ENCODE measurements around the gene ALDH16A1.

ALDH16A1 gene

DNA sequence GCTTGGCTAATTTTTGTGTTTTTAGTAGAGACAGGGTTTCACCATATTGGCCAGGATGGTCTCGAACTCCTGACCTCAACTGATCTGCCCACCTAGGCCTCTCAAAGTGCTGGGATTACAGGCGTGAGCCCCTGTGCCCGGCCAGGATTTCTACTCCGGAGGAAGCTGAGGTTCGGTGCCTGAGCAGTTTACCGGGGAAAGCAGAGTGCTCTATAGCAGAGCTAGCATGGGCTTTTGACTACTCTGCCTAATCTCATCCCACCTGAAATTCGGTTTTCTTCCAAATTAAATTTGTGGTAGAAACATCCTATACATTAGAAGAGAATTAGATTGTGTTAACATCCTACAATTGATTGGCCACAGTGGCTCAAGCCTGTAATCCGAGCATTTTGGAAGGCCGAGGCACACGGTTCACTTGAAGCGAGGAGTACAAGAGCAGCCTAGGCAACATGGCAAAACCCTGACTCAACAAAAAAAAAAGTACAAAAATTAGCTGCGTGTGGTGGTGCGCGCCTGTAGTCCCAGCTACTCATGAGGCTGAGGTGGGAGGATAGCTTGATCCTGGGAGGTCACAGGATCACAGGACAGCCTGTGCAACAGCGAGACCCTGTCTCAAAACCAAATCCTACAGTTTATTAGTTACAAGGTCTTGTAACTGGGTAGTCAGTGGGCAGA, 36.0 kb downstream of the ALDH16A1 start:
- DNase-seq (ENCODE audit: low read depth): no peak

DNA sequence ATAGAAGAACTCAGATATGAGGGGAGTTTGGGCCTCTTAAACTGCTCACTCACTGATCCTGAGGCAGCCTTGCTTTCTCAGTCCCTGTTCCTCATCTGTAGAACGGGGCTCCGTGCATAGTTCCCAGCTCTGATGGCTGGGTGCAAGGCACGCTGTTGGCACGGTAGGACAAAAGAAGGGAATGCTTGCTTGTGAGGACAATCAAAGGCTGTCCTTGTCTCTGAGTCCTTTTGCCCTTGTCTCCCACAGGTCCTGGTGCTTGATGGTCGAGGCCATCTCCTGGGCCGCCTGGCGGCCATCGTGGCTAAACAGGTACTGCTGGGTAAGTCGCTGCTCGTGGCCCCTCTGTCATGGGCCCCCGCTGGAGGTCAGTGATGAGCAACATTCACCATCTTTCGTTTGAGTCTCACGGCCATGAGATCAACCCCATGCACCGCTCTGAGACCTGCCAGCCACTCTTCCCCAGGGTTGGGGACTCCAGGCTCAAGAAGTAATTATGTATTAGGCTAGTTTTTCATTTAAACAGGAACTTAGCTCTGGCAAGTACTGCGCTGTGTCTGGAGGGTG, 36.7 kb downstream of the ALDH16A1 start:
- no peak for DNase-seq (ENCODE audit: low read depth)

DNA sequence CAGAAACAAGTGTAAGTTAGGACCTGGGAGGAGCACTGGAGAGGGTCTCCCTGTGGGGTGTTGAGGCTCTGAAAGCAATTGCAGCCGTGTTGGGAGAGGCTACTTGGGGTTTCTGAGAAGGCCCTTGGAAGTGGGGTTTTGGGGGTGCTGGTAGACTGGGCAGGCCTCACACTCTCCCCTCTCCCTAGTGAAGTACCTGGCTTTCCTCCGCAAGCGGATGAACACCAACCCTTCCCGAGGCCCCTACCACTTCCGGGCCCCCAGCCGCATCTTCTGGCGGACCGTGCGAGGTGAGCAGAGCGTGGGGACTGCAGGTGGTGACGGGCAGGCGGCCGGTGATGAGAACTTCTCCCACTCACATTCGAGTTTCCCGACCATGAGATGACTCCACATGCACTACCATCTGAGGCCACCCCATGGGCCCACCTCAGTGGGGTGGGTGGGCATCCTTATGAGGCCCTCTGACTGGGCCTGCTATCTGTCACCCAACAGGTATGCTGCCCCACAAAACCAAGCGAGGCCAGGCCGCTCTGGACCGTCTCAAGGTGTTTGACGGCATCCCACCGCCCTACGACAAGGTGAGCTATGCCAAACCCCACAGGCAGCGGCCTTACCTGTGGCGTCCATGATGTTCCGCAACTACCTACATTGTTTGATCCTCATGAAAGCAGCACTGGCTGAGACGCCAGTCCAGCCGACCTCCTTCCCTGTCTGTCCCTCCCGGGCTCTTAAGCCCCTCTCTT, 37.4 kb downstream of the ALDH16A1 start:
- DNase-seq (ENCODE audit: low read depth): no peak

DNA sequence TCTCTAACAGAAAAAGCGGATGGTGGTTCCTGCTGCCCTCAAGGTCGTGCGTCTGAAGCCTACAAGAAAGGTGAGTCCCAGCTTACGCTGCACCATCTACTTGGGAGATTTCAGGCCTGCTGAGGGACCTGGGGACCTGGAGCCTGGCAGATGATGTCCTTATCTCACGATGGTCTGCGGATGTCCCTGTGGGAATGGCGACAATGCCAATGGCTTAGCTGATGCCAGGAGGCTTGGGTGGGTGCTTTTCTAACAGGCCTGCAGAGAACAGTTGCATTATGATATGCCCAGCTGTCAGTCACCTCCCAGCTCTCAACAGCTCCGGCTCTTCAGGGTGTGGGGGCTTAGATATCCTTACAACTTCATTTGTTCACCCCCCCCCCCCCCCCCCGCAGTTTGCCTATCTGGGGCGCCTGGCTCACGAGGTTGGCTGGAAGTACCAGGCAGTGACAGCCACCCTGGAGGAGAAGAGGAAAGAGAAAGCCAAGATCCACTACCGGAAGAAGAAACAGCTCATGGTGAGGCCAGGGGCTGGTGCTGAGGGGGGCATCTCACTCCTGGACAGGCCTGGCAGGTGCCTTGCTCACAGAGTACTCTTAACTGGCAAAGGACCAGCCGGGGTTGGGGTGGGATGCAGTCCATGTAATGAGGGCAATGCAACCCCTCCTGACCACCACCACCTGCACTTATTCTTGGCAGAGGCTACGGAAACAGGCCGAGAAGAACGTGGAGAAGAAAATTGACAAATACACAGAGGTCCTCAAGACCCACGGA, 38.2 kb downstream of the ALDH16A1 start:
- DNase-seq (ENCODE audit: low read depth): no peak

DNA sequence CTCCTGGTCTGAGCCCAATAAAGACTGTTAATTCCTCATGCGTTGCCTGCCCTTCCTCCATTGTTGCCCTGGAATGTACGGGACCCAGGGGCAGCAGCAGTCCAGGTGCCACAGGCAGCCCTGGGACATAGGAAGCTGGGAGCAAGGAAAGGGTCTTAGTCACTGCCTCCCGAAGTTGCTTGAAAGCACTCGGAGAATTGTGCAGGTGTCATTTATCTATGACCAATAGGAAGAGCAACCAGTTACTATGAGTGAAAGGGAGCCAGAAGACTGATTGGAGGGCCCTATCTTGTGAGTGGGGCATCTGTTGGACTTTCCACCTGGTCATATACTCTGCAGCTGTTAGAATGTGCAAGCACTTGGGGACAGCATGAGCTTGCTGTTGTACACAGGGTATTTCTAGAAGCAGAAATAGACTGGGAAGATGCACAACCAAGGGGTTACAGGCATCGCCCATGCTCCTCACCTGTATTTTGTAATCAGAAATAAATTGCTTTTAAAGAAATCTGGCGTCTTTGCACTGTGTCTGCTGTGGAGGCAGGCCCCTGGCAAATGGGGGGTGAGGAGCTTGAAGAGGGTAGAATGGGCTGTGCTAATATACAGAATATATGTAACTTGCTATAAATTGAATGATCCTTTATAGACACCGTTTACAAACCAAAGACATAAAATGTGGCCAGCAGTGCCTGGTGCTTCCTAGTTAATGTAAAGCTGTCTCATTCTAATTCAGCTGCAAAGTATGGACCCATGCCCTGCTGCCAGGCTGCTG, 39.0 kb downstream of the ALDH16A1 start:
- DNase-seq (ENCODE audit: low read depth): no peak

DNA sequence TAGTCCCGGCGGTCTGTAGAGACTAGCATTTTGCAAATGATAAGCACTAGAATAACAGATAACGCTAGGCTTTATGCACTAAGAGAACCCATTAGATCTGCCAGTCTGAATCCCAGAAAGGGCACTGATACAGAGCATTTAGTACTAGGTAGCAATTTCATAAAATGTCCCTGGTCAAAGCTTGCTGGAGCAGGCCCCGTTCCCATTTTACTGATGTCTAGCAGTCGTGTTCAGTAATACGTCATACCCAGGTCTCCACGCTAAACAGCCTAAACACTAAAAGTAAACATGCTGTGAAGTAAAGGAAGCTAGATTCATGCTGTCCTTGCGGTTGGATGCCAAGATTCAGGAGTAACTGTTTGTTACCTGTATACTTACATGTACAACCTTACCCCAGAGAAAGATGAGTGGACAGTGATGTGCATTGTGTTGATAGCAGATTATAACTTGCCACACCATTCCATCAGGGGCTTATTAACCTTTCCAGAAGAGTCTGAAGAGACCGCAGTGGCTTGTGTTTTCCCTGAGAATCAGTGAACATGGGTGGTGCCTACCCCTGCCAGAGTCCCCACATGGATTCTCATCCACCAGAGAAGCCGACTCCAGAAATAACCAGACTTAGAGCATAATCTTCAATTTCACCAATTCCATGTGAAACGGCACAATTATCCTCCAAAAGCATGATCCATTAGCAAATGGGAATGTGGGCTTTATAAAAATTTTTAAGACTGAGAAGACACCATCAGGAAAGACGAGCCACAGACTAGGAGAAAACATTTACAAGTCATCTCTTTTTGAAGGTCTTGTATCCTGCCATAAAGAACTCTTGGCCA, 39.8 kb downstream of the ALDH16A1 start:
- DNase-seq (ENCODE audit: low read depth): no peak

DNA sequence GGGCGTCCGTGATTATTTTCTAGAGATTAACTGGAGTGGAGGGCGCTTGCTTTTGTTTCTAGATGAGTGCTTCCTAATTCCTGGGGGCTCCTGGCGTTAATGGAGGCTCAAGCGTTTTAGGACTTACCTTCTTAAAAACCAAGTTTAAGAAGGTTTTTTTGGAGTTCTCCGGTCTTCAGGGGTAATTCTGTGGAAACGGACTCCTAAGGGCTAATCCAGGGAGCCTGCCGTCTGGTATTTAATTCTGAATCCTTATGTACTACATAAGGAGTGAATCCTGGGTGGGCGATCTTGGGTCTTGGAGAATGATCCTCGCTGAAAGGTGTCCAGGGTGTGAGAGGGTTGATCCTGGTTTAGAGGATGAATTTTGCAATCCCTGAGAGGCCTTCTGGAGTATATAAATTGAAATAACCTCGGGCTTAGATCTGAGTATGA, 43.6 kb downstream of the ALDH16A1 start:
- DNase-seq (ENCODE audit: low read depth): no peak

DNA sequence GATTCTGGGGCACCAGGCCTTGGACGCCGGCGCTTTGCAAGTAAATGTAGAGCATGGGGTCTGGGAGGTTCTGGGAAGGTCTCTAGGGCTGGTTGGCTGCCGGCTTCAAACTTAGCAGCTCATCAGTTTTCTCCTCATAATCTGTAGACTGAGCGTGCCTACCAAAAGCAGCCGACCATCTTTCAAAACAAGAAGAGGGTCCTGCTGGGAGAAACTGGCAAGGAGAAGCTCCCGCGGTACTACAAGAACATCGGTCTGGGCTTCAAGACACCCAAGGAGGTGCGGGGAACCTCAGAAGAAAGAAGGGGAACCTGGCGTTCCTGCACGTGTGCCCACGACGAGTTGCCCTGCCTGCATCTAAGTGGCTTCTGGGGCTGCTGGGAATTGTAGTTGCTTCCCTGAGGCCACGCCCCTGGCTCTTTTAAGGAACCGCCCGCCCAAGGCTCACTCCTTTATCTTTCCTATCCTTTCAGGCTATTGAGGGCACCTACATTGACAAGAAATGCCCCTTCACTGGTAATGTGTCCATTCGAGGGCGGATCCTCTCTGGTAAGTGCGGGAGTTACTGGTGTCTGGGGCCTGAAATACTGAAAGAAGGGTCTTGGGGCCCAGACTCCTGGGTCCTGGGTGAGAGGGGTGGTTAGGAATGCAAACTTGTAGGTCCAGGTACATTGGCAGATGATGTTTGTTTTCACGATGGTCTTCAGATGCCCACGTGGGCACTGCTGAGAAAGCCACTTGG, 44.2 kb downstream of the ALDH16A1 start:
- DNase-seq (ENCODE audit: low read depth): no peak

DNA sequence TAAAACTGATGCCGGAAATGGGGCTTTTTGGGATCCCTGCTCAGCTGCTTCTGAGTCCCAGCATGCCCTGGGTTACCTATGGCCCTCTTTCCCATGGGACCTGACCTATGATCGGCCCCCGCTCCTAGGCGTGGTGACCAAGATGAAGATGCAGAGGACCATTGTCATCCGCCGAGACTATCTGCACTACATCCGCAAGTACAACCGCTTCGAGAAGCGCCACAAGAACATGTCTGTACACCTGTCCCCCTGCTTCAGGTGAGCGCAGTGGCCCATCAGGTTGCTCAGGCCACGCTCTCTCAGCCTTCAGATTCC, 44.7 kb downstream of the ALDH16A1 start:
- DNase-seq (ENCODE audit: low read depth): no peak

DNA sequence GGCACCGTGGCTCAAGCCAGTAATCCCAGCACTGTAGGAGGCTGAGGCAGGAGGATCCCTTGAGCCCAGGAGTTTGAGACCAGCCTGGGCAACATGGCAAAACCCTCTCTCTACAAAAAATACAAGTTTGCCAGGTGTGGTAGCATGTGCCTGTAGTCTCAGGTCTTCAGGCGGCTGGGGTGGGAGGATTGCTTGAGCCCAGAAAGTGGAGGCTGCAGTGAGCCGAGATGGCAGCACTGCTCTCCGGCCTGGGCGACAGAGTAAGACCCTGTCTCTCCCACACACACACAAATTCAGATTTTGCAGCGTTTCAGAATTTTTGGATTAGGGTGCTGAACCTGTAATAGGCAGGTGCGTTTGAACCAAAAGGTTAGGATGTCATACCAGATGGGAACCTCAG, 45.5 kb downstream of the ALDH16A1 start:
- no peak for DNase-seq (ENCODE audit: low read depth)

DNA sequence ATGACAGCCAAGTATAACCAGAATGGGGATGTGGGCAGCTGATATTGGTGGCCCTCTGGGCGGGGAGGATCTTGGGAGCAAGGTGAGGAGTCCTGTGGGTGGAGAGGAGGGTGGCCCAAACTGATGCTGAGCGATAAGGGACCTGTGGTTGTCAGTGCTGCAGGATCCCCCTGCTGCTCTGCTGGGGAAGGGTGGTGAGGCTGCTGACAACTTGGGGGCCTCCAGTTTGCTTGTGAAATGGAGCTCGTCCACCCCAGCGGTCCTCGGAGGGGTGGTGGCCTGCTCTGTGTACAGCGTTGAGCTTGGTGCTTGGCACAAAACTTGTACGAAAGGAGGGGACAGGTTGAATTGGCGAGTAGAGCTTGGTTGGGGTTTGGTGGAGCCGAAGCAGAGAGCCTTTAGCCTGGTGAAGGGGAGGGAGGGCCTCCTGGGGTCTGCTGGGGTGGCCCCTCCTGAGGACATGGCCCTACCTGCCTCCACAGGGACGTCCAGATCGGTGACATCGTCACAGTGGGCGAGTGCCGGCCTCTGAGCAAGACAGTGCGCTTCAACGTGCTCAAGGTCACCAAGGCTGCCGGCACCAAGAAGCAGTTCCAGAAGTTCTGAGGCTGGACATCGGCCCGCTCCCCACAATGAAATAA, 46.1 kb downstream of the ALDH16A1 start:
- DNase-seq (ENCODE audit: low read depth): no peak

DNA sequence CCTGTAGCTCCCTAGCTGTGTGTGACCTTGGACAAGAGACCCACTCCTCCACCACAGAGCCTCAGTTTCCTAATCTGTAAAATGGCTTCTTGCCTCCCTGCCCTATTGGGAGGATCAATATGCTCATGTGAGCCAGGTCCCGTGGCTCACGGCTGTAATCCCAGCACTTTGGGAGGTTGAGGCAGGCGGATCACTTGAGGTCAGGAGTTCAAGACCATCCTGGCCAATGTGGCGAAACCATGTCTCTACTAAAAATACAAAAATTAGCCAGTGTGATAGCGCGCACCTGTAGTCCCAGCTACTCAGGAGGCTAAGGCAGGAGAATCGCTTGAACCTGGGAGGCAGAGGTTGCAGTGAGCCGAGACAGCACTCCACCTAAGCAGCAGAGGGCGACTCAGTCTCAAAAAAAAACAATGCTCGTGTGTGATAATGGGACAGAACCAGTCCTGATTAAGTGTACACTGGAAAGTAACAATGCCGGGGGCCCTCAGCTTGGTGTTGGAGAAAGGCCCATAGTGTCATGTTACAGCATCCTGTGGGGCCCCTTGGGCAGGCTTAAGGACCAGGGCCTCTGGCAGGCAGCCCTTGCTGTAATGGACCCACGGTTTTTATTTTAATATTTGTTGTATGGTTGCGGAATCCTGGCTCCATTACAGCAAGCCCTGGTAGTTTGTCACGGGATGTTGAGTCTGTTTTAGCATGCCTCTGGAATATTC, 50.0 kb downstream of the ALDH16A1 start:
- DNase-seq (ENCODE audit: low read depth): peak; percentile 65

DNA sequence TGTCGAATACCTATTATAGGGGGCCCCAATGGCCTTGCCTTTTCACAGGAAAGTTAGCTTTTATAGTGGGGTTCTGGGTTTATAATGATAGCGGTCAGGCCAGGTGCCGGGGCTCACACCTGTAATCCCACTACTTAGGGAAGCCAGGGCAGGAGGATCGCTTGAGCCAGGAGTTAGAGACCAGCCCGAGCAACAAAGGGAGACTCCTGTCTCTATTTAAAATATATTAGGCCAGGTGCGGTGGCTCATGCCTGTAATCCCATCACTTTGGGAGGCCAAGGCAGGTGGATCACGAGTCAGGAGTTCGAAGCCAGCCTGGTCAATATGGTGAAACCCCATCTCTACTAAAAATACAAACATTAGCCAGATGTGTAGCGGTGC, 50.5 kb downstream of the ALDH16A1 start:
- no peak for DNase-seq (ENCODE audit: low read depth)

DNA sequence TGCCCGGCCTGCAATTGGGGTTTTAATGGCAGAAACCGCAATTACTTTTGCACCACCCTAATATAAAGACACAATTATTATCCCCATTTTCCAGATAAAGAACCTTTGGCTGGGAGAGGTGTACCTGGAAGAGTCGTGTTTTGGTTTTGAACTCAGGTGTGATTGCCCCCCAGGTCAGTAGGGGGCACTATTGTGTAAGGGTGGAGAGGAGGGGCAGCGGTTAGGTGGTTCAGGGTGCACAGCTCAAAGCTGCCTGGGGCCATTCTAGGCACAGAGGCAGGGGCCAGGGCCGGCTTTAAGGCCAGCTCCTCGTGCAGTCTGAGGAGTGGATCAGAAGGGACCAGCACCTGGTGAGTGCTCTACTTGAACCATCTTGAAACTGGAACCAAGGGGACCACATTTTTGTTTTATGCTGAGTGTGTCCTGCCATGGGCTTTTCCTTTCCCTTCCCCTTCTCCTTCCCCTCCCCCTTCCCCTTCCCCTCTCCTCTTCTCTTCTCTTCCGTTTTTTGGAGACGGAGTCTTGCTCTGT, 53.6 kb downstream of the ALDH16A1 start:
- DNase-seq (ENCODE audit: low read depth): no peak

DNA sequence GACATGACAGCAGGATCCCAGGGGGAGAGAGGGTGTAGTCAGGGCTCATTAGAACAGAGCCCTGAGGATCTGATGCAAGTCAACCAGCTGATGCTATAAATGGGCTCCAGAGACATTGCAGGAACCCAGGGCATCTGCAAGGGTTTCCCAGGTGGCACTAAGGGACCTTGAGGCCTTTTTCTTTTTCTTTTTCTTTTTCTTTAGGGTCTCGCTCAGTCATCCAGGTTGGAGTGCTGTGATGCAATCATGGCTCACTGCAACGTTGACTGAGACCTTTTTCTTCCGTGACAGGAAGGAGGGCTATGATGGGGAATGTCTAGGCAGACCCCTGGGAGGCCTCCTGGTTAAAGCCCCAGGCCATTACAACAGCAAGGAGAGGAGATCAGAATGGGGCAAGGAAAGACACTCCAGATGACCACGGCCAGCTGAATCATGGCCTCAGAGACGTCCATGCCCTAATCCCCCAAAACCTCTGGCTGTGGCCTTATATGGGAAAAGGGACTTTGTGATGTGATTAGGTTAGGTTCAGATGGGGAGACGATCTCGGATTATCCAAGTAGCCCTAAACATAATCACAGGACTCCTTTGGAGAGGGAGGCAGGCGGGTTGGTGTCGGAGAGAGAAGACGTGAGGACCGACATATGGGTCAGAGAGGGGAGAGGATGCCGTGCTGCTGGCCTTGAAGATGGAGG, 54.9 kb downstream of the ALDH16A1 start:
- no peak for DNase-seq (ENCODE audit: low read depth)

DNA sequence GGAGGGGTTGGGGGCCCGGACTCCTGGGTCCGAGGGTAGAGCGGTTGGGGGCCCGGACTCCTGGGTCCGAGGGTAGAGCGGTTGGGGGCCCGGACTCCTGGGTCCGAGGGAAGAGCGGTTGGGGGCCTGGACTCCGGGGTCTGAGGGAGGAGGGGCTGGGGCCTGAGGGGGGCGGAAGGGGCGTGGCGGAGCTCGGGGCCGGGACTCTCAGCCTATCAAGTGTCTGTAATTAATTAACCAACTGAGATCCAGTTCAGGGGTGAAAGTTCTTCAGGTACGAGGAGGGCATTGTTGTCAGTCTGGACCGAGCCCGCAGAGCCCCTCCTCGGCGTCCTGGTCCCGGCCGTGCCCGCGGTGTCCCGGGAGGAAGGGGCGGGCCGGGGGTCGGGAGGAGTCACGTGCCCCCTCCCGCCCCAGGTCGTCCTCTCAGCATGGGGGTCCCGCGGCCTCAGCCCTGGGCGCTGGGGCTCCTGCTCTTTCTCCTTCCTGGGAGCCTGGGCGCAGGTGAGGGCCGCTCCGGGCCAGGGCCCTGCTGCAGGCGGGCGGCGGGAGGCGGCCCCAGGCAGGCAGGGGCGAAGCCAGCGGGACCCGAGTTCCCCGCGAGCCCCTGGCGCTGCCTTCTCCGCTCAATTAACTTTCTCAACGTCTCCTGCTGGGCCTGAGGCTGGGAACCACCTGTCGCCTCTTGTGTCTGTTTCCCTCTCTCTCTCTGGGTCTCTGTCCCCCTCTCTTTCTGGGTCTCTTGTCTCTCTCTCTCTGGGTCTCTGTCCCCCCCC, 60.1 kb downstream of the ALDH16A1 start:
- no peak for DNase-seq (ENCODE audit: low read depth)

DNA sequence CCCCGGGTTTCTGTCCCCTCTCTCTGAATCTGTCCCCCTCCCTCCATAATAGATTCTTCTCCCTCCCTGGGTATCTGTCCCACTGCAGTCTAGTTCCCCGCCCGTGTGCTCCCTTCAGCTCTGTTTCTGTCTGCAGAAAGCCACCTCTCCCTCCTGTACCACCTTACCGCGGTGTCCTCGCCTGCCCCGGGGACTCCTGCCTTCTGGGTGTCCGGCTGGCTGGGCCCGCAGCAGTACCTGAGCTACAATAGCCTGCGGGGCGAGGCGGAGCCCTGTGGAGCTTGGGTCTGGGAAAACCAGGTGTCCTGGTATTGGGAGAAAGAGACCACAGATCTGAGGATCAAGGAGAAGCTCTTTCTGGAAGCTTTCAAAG, 60.7 kb downstream of the ALDH16A1 start:
- DNase-seq (ENCODE audit: low read depth): no peak

DNA sequence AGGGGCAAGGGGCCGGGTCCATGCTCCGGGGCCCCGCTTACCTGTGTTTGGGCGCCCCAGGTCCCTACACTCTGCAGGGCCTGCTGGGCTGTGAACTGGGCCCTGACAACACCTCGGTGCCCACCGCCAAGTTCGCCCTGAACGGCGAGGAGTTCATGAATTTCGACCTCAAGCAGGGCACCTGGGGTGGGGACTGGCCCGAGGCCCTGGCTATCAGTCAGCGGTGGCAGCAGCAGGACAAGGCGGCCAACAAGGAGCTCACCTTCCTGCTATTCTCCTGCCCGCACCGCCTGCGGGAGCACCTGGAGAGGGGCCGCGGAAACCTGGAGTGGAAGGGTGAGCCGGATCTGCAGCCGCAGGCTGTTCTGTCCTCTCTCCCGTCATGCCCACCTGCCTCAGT, 61.1 kb downstream of the ALDH16A1 start:
- no peak for DNase-seq (ENCODE audit: low read depth)
